ENCODE measurements around the gene TRABD2A. TPM values are rescaled to one million over a fixed set of nuclear protein-coding genes. Genes with fewer than 3 reads are reported as not detected.
"Not testable (repeated sequence)": the region's sequence is repeated elsewhere in the genome, so short reads cannot be mapped to it uniquely, and the experiment has no call there.

Gene TRABD2A
- total RNA-seq, 1 experiment from 2014 or later = 14.8 TPM

DNA sequence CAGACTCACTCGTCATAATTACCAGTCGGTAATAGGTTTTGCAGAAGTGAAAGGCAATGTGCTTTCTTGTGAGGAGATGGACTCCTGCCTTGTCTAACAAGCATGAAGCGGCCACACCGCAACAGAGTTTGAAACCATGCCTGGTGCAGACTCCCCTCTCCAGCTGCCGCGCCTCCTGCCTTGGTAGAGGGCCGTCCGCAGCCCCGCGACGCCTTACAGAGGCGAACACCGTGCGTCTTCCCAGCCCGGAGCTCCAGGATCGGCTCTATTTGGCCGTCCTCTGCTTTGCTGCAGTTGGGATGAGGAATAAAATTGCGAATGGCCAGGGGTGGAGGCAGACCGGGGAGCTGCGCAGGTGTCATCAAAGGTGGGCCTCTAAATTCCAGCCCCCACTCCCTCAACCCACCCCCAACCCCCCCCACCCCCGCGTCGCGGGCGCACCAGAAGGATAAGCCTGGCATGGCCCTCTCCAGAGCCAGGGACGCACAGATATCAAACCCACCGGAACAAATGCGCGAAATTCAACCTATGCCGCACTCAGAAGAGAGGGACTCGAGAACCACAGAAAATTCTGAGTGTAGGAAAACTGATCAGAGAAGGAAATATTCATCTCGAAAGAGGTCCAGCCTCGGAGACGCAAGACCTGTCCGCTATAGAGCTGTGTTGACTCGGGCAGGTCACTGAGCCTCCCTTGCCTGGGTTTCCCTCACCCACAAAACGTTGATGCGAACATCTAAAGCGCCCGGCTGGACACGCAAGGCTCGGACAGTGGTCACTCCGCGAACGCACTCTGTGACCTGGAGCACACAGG lies 1.1 kb downstream of the TRABD2A start:
- DNase-seq (ENCODE audit: low read depth) = no peak

- DNase-seq (ENCODE audit: low read depth) = no peak
Observed at GRCh38 chr2:84878896-84879583, 1.8 kb downstream of the TRABD2A start.

DNA sequence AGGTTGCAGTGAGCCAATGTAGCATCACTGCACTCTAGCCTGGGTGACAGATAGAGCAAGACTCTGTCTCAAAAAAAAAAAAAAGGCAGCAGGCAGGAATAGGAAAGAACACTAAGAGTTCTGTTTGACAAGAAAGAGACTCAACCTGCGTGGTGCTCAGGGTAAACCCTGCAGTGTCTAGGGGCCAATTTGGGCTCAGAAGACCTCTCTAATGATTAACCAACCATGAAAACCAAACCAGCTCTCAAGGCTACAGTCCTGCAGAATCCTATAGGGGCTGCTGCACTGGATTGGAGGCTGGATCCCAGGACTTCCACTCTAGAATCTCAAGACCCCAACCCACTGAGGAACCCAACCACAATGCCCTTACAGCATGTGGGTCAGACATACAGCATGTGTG lies 2.4 kb downstream of the TRABD2A start:
- DNase-seq (ENCODE audit: low read depth) = no peak

GRCh38 chr2:84876369-84876768 lies 4.5 kb downstream of the TRABD2A start:
- no peak for DNase-seq (ENCODE audit: low read depth)

DNA sequence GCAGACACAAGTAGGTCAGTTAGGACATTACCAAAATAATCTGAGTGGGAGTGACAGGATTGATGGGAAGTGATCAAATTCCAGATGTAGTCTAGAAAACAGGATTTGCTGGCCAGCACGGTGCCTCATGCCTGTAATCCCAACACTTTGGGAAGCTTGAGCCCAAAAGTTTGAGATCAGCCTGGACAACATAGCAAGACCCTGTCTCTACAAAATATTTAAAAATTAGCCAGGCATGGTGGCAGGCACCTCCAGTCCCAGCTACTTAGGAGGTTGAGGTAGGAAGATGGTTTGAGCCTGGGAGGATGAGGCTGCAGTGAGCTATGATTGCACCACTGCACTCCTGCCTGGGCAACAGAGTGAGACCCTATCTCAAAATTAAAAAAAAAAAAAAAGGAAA lies 5.3 kb downstream of the TRABD2A start:
- DNase-seq (ENCODE audit: low read depth) = not testable (repeated sequence)

GRCh38 chr2:84875213-84875560 lies 5.7 kb downstream of the TRABD2A start:
- DNase-seq (ENCODE audit: low read depth) = no peak

DNA sequence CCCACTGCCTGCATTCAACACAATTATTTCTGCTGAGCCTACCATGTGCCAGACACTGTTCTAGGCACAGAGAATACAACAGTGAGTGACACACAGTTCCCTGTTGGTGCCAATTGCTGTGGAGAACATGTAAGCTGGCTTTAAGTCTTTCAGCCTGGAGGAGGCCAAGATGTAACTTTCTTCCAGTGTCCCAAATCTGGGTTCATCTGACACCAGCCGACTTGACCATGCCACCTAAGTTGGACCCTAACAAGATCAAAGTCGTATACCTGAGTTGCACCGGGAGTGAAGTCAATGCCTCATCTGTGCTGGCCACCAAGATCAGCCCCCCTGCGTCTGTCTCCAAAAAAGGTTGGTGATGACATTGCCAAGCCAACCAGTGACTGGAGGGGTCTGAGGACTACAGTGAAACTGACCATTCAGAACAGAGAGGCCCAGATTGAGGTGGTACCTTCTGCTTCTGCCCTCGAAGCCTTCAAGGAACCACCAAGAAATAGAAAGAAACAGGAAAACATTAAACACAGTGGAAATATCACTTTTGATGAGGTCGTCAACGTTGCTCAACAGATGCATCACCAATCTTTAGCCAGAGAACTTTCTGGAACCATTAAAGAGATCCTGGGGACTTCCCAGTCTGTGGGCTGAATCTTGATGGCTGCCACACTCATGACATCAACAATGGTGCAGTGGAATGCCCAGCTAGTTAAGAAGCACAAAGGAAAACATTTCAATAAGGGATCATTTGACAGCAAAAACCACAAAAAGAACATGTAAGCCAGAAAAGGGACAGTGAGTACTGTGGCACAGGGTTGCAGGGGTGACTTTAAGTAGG lies 6.3 kb downstream of the TRABD2A start:
- DNase-seq (ENCODE audit: low read depth) = no peak

DNA sequence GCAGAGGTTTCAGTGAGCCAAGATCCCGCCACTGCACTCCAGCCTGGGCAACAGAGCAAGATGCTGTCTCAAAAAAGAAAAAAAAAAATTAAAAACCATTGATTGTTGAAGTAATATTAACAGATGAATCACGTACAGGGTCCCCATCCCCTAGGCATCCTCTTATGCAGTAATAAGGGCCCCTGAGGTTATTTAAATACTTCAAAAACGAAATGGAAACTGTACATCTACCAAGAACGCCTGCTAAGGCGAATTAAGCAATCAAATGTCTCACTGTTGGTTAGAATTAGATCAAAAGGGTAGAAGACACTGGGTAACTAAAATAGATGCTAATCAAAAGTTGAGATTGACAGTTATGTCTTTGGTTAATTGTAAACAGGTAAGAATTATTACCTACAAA lies 7.5 kb downstream of the TRABD2A start:
- DNase-seq (ENCODE audit: low read depth) = no peak

DNA sequence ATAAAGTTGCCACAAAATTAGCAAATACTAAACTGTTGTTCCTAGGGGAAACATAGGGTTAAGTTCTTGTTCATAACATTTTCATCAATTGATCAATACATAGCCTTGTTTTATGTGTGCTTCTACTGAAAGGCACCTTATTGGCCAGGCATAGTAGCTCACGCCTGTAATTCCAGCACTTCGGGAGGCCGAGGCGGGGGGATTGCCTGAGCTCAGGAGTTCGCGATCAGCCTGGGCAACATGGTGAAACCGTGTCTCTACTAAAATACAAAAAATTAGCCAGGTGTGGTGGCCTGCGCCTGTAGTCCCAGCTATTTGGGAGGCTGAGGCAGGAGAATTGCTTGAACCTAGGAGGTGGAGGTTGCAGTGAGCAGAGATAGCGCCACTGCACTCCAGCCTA lies 8.2 kb downstream of the TRABD2A start:
- not testable (repeated sequence) for DNase-seq (ENCODE audit: low read depth)

GRCh38 chr2:84870306-84870705 lies 10.6 kb downstream of the TRABD2A start:
- no peak for DNase-seq (ENCODE audit: low read depth)

- DNase-seq (ENCODE audit: low read depth) = not testable (repeated sequence)
Observed at GRCh38 chr2:84868327-84868726, 12.6 kb downstream of the TRABD2A start.

GRCh38 chr2:84866122-84866521 lies 14.8 kb downstream of the TRABD2A start:
- no peak for DNase-seq (ENCODE audit: low read depth)

DNA sequence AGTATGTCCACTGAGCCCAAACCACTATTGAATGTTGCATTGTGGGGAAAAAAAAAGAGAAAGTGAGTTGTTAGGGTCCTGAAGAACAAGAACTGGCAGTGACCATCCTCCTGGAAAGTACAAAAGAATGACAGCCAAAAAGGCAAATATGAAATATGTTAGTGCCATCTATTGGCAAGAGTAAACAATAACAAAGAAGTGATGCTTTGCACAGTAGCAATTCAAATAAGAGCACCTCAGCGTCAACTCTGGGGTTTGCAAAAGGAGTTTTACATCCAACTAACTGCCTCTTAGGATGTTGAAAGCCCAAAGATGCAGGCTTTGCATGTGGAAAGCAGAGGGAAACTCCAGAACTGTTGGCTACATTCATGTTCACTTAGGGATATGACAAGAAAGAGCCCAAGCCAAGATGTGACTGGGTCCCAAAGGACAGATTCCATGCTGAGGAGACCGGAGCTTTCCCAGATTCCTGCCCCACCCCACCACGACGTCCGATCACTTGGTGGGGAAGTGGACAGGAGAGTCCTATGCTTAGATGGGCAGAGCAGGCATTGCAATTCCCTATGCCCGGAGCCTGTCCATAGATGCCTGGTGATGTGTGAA lies 15.6 kb downstream of the TRABD2A start:
- peak; percentile 43 for DNase-seq (ENCODE audit: low read depth)

GRCh38 chr2:84862006-84862405 lies 18.9 kb downstream of the TRABD2A start:
- DNase-seq (ENCODE audit: low read depth) = no peak

DNA sequence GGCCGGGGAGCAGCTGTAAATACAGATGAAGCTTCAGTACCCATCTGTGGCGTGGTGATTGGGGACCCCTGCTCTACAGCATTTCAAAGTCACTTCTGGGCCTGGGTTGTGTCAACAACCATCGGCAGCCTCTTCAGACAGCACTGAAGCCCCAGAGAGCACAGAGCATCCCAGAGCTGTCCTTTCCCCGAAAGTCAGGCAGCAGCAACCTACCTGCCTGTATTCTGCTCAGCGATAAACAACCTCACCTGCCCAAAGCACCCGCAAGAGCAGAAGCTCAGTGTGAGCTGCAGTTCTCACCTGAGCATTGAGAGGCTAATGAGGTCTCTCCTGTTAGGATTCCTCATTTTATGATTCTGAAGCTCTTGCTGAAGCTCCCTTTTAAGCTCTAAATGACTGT lies 19.3 kb downstream of the TRABD2A start:
- DNase-seq (ENCODE audit: low read depth) = no peak

DNA sequence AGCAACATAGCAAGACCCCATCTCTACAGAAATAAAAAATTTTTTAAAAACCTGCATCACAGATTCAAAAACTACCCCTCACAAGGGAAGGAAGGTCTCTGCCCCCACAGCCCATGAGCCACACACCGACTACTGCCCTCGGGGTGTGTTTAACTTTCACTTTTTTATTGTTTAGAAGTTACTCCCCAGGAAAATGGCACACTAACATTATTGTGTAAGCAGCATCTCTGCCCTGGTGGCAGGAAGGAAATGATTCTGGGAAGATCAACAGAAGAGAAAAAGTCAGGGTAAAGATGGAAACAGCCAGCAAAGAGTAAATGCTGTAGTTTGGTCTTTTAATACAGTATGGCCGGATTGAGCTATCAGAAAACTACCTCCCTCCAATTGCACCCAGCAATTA lies 21.9 kb downstream of the TRABD2A start:
- no peak for DNase-seq (ENCODE audit: low read depth)

- DNase-seq (ENCODE audit: low read depth) = no peak
Observed at GRCh38 chr2:84858123-84858522, 22.8 kb downstream of the TRABD2A start.

DNA sequence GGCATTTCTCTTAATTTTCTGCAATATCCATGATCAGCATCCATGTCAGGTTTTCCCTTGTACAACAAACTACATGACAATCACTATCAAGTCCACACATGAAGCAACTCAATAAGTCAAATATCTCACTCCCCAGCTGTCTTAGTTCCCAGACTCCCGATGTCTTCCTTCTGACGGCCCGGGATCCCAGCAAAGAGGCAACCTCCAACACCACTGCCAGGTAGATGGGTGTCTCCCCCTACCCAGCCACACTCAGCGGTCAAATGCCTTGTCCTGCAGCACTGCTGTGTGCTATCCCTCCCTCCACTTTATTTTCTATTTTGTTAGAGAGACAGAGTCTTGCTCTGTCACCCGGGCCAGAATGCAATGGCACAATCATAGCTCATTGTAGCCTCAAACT lies 23.3 kb downstream of the TRABD2A start:
- DNase-seq (ENCODE audit: low read depth) = no peak

- no peak for DNase-seq (ENCODE audit: low read depth)
Observed at GRCh38 chr2:84856787-84857186, 24.1 kb downstream of the TRABD2A start.

- no peak for DNase-seq (ENCODE audit: low read depth)
Observed at GRCh38 chr2:84855731-84856130, 25.2 kb downstream of the TRABD2A start.

DNA sequence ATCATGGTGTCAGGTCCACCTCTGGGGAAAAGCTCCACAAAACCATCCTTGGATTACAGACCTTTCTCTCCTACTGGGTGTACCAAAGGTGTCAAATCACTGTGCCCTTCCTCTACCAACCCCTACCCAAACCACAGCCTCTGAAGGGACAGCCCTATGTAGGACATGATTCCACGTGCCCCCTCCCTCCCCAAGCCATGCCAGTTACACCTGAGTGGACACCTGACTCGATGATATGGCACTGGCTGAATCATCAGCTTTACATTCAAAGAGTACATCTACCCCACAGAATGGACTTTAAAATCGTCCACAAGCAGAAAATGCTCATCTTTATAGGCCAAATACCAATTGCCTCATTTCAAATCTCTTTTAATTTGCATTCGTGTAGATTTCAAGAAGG lies 26.0 kb downstream of the TRABD2A start:
- DNase-seq (ENCODE audit: low read depth) = no peak

GRCh38 chr2:84851876-84852275 lies 29.0 kb downstream of the TRABD2A start:
- DNase-seq (ENCODE audit: low read depth) = no peak

Measured in LHCN-M2 (cell line).